DOHH2 (cell line): ENCODE data around the gene AMMECR1.

Experiments used
- H3F3A ChIP-seq: fragments of 200-600 bp; sonication (generic), shearing (Covaris generic); 2 replicates; pipeline ENCODE4 v1.6.0; 2016; ENCODE audit warnings: antibody characterized with exemption, mild to moderate bottlenecking; ENCODE audit not compliant: control insufficient read depth, insufficient read depth
- H3K27ac ChIP-seq: fragments of 200-600 bp; sonication (generic); 2 replicates; pipeline ENCODE4 v1.5.1; 2014; ENCODE audit warnings: low read depth, mild to moderate bottlenecking, low read length, moderate library complexity
- H3K27me3 ChIP-seq: fragments of 200-600 bp; sonication (generic); 2 replicates; pipeline ENCODE4 v1.6.1; 2014; ENCODE audit warnings: mild to moderate bottlenecking, low read length, mixed read lengths; ENCODE audit not compliant: control insufficient read depth
- H3K36me3 ChIP-seq: fragments of 200-600 bp; sonication (generic); 2 replicates; pipeline ENCODE4 v1.6.1; 2014; ENCODE audit warnings: mild to moderate bottlenecking, low read length, moderate library complexity, mixed read lengths; ENCODE audit not compliant: control insufficient read depth
- H3K4me1 ChIP-seq: fragments of 200-600 bp; sonication (generic); 2 replicates; pipeline ENCODE4 v1.6.1; 2014; ENCODE audit warnings: mild to moderate bottlenecking, low read length, mixed read lengths; ENCODE audit not compliant: control insufficient read depth
- H3K4me2 ChIP-seq: fragments of 200-600 bp; sonication (generic); 2 replicates; pipeline ENCODE4 v1.6.0; 2014; ENCODE audit warnings: mild to moderate bottlenecking, low read length, moderate library complexity
- H3K4me3 ChIP-seq: fragments of 200-600 bp; sonication (generic); 2 replicates; pipeline ENCODE4 v1.5.1; 2014; ENCODE audit warnings: mild to moderate bottlenecking, low read length, mixed read lengths
- H3K79me2 ChIP-seq: fragments of 200-600 bp; sonication (generic); 2 replicates; pipeline ENCODE4 v1.6.1; 2014; ENCODE audit warnings: mild to moderate bottlenecking, low read length, mixed read lengths; ENCODE audit not compliant: control insufficient read depth
- H3K9me2 ChIP-seq: fragments of 200-600 bp; sonication (generic); replicated peaks from 2 replicates; pipeline ENCODE4 v1.6.1; 2014; ENCODE audit warnings: mild to moderate bottlenecking, low read length, mixed read lengths; ENCODE audit not compliant: control insufficient read depth
- H3K9me3 ChIP-seq: fragments of 200-600 bp; sonication (generic); 2 replicates; pipeline ENCODE4 v1.6.1; 2014; ENCODE audit warnings: antibody characterized with exemption, low read length, mixed read lengths; ENCODE audit not compliant: control insufficient read depth, insufficient read depth
- H4K20me1 ChIP-seq: fragments of 200-600 bp; sonication (generic); 2 replicates; pipeline ENCODE4 v1.6.0; 2014; ENCODE audit warnings: low read depth, mild to moderate bottlenecking, antibody characterized with exemption, low read length, moderate library complexity; ENCODE audit not compliant: control insufficient read depth, insufficient read depth
- CTCF ChIP-seq: fragments of 200-600 bp; sonication (generic); IDR thresholded peaks from one replicate; pipeline ENCODE4 v1.5.1; 2014; ENCODE audit warnings: antibody characterized with exemption, mild to moderate bottlenecking, low read depth, low read length; ENCODE audit not compliant: poor library complexity, severe bottlenecking
- EZH2phosphoT487 ChIP-seq: fragments of 200-600 bp; sonication (generic); IDR thresholded peaks from 2 replicates; pipeline ENCODE4 v1.6.1; 2017; ENCODE audit warnings: borderline replicate concordance, mild to moderate bottlenecking, antibody characterized with exemption, low read length, moderate library complexity, mixed read lengths

The AMMECR1 gene

GRCh38 chrX:110201799-110202198 is 116.1 kb downstream of the AMMECR1 start:
- H3K9me2 ChIP-seq = no peaks in the 10 kb centered on the region
- no peak overlapping the region for H3K4me3 ChIP-seq
- no peak for TF ChIP-seq EZH2phosphoT487
- H3K4me1 ChIP-seq = no peaks in the 10 kb centered on the region
- H3K27me3 ChIP-seq = no peaks in the 10 kb centered on the region
- 0 out of 2 replicates have a peak, but pooled peaks cover 5% of the 10 kb centered on the region for H3K36me3 ChIP-seq
- no peak overlapping the region for H3K4me2 ChIP-seq
- no peaks in the 10 kb centered on the region for H3F3A ChIP-seq
- H3K9me3 ChIP-seq = no peaks in the 10 kb centered on the region
- no peaks in the 10 kb centered on the region for H4K20me1 ChIP-seq
- H3K79me2 ChIP-seq = no peaks in the 10 kb centered on the region
- no peak overlapping the region for H3K27ac ChIP-seq

DNA sequence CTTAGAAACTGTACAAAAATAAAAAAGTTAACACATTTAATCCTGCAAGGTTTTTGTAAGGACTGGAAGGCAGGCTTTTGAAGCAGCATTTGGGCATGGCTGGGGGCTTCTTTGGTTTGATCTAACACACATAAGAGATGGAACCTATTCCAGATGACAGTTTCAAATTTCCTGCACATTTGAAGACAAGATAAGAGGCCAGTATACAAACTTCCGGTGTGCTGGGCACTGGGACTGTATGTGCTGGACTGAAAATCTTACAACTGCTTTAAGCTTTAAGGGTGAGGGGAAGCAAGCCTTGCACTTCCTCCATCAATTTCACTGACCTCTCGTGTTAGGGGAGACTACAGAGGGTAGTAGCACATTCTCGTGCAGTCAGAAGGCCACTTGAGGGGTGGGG is 122.9 kb downstream of the AMMECR1 start:
- no peak overlapping the region for H3K4me3 ChIP-seq
- no peak overlapping the region for H3K4me2 ChIP-seq
- no peaks in the 10 kb centered on the region for H3K9me2 ChIP-seq
- no peak for TF ChIP-seq EZH2phosphoT487
- no peak for TF ChIP-seq CTCF
- no peaks in the 10 kb centered on the region for H3K4me1 ChIP-seq
- no peaks in the 10 kb centered on the region for H3K9me3 ChIP-seq
- no peaks in the 10 kb centered on the region for H3K27me3 ChIP-seq
- no peaks in the 10 kb centered on the region for H3F3A ChIP-seq
- H3K36me3 ChIP-seq = no peaks in the 10 kb centered on the region
- no peaks in the 10 kb centered on the region for H3K79me2 ChIP-seq
- H3K27ac ChIP-seq = no peak overlapping the region
- H4K20me1 ChIP-seq = no peaks in the 10 kb centered on the region

GRCh38 chrX:110192516-110192915 is 125.4 kb downstream of the AMMECR1 start:
- no peak overlapping the region for H3K4me2 ChIP-seq
- H4K20me1 ChIP-seq = no peaks in the 10 kb centered on the region
- no peak overlapping the region for H3K27ac ChIP-seq
- H3K36me3 ChIP-seq = no peaks in the 10 kb centered on the region
- no peaks in the 10 kb centered on the region for H3K9me2 ChIP-seq
- no peaks in the 10 kb centered on the region for H3K79me2 ChIP-seq
- H3F3A ChIP-seq = no peaks in the 10 kb centered on the region
- H3K4me1 ChIP-seq = 0 out of 2 replicates have a peak, but pooled peaks cover 3% of the 10 kb centered on the region
- H3K27me3 ChIP-seq = no peaks in the 10 kb centered on the region
- no peaks in the 10 kb centered on the region for H3K9me3 ChIP-seq
- TF ChIP-seq EZH2phosphoT487 = no peak
- no peak for TF ChIP-seq CTCF
- H3K4me3 ChIP-seq = no peak overlapping the region

GRCh38 chrX:110188701-110189558 is 129.0 kb downstream of the AMMECR1 start:
- Histone ChIP-seq H3K4me2 (no peak overlapping the region), H3K9me3 (no peaks in the 10 kb centered on the region), H3K79me2 (no peaks in the 10 kb centered on the region), H3F3A (no peaks in the 10 kb centered on the region), H4K20me1 (no peaks in the 10 kb centered on the region), H3K4me1 (0 out of 2 replicates have a peak, but pooled peaks cover 3% of the 10 kb centered on the region), H3K27ac (no peak overlapping the region), H3K4me3 (no peak overlapping the region), H3K9me2 (no peaks in the 10 kb centered on the region), H3K36me3 (no peaks in the 10 kb centered on the region), H3K27me3 (no peaks in the 10 kb centered on the region)
- TF ChIP-seq EZH2phosphoT487 (no peak), CTCF (no peak)
